Forelimb muscle (tissue), 1 donor: Measurements from ENCODE around the gene OPA1. TPM values are rescaled to one million over a fixed set of nuclear protein-coding genes. Genes with fewer than 3 reads are reported as not detected.

ENCODE experiments used
- DNase-seq: peaks from one replicate; pipeline ENCODE4 v3.0.0-alpha.2; 2013; ENCODE audit warnings: low read depth
- polyA plus RNA-seq: library from polyadenylated mRNA; unstranded; fragments of 120-200 nt; gene quantifications from one replicate; pipeline ENCODE4 v1.2.1, GENCODE V29; 2013; ENCODE audit not compliant: insufficient read length

The OPA1 gene
- polyA plus RNA-seq, 1 donor = 47.9 TPM

- no peak for DNase-seq
Measured at GRCh38 chr3:193650585-193650984, 57.6 kb downstream of the OPA1 start.

- no peak for DNase-seq
Measured at GRCh38 chr3:193655831-193656433, 62.9 kb downstream of the OPA1 start.

GRCh38 chr3:193656445-193656844 lies 63.4 kb downstream of the OPA1 start:
- no peak for DNase-seq

- no peak for DNase-seq
Measured at GRCh38 chr3:193656878-193657282, 63.9 kb downstream of the OPA1 start.

- no peak for DNase-seq
Measured at GRCh38 chr3:193660171-193660570, 67.2 kb downstream of the OPA1 start.

GRCh38 chr3:193660698-193661411 lies 67.8 kb downstream of the OPA1 start:
- no peak for DNase-seq

- DNase-seq = no peak
Measured at GRCh38 chr3:193662757-193663322, 69.8 kb downstream of the OPA1 start.

- DNase-seq = peak; percentile 19
Measured at GRCh38 chr3:193665370-193665989, 72.5 kb downstream of the OPA1 start.

- DNase-seq = no peak
Measured at GRCh38 chr3:193673845-193674244, 80.8 kb downstream of the OPA1 start.

- no peak for DNase-seq
Measured at GRCh38 chr3:193674714-193675113, 81.7 kb downstream of the OPA1 start.

- no peak for DNase-seq
Measured at GRCh38 chr3:193677734-193678133, 84.7 kb downstream of the OPA1 start.

GRCh38 chr3:193680220-193680619 lies 87.2 kb downstream of the OPA1 start:
- no peak for DNase-seq

- no peak for DNase-seq
Measured at GRCh38 chr3:193681631-193682030, 88.6 kb downstream of the OPA1 start.

GRCh38 chr3:193686665-193687483 lies 93.9 kb downstream of the OPA1 start:
- DNase-seq = no peak

- DNase-seq = no peak
Measured at GRCh38 chr3:193688834-193689714, 96.1 kb downstream of the OPA1 start.

- DNase-seq = no peak
Measured at GRCh38 chr3:193693774-193694173, 100.8 kb downstream of the OPA1 start.

- no peak for DNase-seq
Measured at GRCh38 chr3:193701953-193702635, 109.1 kb downstream of the OPA1 start.

- no peak for DNase-seq
Measured at GRCh38 chr3:193702967-193703366, 110.0 kb downstream of the OPA1 start.

GRCh38 chr3:193704431-193704830 lies 111.4 kb downstream of the OPA1 start:
- DNase-seq = no peak

GRCh38 chr3:193708270-193708669 lies 115.3 kb downstream of the OPA1 start:
- DNase-seq = no peak
